ENCODE data around the gene SERPINB7.
A peak's percentile ranks its signal among the peaks of the same experiment; 100 is the strongest.

The SERPINB7 gene

DNA sequence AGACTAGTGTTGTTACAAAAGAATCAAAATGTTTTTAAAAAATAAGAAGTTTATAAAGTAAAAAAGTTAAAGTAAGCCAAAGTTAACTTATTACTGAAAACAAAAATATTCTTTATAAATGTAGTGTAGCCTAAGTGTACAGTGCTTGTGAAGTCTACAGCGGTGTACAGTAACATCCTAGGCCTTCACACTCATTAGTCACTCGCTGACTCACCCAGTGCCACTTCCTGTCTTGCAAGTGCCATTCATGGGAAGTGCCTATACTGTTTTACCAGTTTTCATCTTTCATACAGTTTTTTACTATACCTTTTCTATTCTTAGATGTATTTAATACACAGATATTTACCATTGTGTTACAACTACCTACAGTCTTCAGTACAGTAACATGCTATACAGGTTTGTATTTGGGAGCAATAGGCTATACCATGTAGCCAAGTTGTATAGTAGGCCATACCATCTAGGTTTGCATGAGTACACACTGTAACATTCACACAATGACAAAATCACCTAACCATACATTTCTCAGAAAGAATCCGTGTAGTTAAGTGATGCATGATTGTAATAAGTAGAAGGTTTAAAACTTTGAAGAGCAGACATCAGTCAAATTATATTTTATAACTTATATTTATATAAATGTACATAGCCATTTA lies 13.4 kb downstream of the SERPINB7 start:
- H3K36me3 ChIP-seq (replicated peaks): no peaks in the 10 kb centered on the region
- in situ Hi-C loops (cut with HindIII; ENCODE audit: low pct_ligation_motif_present, low sequenced_read_pairs): no loop called here
- H3K4me3 ChIP-seq (ENCODE audit: low read depth, low read length): no peak overlapping the region
- TF ChIP-seq CTCF (IDR thresholded peaks at IDR 0.05; ENCODE audit: low read depth, low read length, missing control alignments): no peak
- peak overlapping the region; percentile 7 for H3K27ac ChIP-seq
- peak; percentile 92 for DNase-seq
- no peaks in the 10 kb centered on the region for H3K27me3 ChIP-seq (replicated peaks)

DNA sequence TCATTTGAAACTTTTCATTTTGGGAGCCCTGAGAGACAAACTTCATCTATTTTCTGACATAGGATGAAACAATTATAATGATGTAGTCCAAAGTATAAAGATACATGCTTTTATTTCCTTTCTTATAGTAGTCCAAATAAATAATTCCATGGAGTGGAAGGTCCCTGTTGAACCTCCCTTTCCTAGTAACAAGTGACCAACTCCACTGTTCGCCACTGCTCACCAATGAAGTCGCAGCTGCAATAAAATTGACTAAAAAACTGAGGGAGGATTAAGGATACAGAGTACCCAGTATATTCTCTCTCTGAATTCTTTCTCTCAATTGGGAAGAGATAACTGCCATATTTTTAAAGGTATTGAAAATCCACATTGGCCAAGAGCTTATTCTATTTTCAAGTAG lies 14.1 kb downstream of the SERPINB7 start:
- Histone ChIP-seq H3K36me3 (replicated peaks) (no peaks in the 10 kb centered on the region), H3K27me3 (replicated peaks) (no peaks in the 10 kb centered on the region), H3K27ac (no peak overlapping the region), H3K4me3 (ENCODE audit: low read depth, low read length) (no peak overlapping the region)
- no peak for TF ChIP-seq CTCF (IDR thresholded peaks at IDR 0.05; ENCODE audit: low read depth, low read length, missing control alignments)
- DNase-seq: no peak
- in situ Hi-C loops (cut with HindIII; ENCODE audit: low pct_ligation_motif_present, low sequenced_read_pairs): no loop called here

- in situ Hi-C loops (cut with HindIII; ENCODE audit: low pct_ligation_motif_present, low sequenced_read_pairs): no loop called here
- Histone ChIP-seq H3K27ac (no peak overlapping the region), H3K4me3 (ENCODE audit: low read depth, low read length) (no peak overlapping the region), H3K27me3 (replicated peaks) (no peaks in the 10 kb centered on the region), H3K36me3 (replicated peaks) (no peaks in the 10 kb centered on the region)
- TF ChIP-seq CTCF (IDR thresholded peaks at IDR 0.05; ENCODE audit: low read depth, low read length, missing control alignments): no peak
- no peak for DNase-seq
These were observed 20.4 kb downstream of the SERPINB7 start for GRCh38 chr18:63795606-63796005.

DNA sequence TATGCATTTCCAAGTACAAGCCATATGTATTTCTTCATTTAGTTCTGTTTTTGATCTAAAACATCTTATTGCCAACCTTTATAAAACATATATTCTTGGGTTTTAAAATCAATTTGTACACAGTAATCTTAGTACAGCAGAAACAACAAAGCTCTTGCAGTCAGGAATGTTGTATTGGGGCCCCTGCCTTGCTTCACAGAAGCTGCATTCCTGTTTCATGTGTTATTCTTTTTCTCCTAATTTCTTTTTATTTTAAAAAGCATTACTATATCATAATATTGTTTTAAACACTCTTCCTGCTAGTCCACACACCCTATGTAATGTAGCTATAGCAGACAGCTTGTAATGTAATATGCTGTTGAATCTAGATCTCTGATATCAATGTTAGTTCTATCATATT lies 24.0 kb downstream of the SERPINB7 start:
- Histone ChIP-seq H3K36me3 (replicated peaks) (no peaks in the 10 kb centered on the region), H3K27ac (no peak overlapping the region), H3K27me3 (replicated peaks) (no peaks in the 10 kb centered on the region), H3K4me3 (ENCODE audit: low read depth, low read length) (no peak overlapping the region)
- no peak for DNase-seq
- in situ Hi-C loops (cut with HindIII; ENCODE audit: low pct_ligation_motif_present, low sequenced_read_pairs): no loop called here
- TF ChIP-seq CTCF (IDR thresholded peaks at IDR 0.05; ENCODE audit: low read depth, low read length, missing control alignments): no peak

GRCh38 chr18:63801343-63801742 lies 26.1 kb downstream of the SERPINB7 start:
- no peaks in the 10 kb centered on the region for H3K36me3 ChIP-seq (replicated peaks)
- in situ Hi-C loops (cut with HindIII; ENCODE audit: low pct_ligation_motif_present, low sequenced_read_pairs): no loop called here
- DNase-seq: no peak

More at GRCh38 chr18:63801343-63801742, 26.1 kb downstream of the SERPINB7 start:
- Histone ChIP-seq H3K27me3 (replicated peaks) (no peaks in the 10 kb centered on the region), H3K27ac (no peak overlapping the region), H3K4me3 (ENCODE audit: low read depth, low read length) (no peak overlapping the region)
- no peak for TF ChIP-seq CTCF (IDR thresholded peaks at IDR 0.05; ENCODE audit: low read depth, low read length, missing control alignments)

Data from brain microvascular endothelial cell (primary cell).